ENCODE results near the gene EXOC3.
"Not testable (repeated sequence)": the region's sequence is repeated elsewhere in the genome, so short reads cannot be mapped to it uniquely, and the experiment has no call there.

EXOC3 gene

GRCh38 chr5:473551-474192 is 30.7 kb downstream of the EXOC3 start:
- no peak for DNase-seq (ENCODE audit: low read depth)

DNA sequence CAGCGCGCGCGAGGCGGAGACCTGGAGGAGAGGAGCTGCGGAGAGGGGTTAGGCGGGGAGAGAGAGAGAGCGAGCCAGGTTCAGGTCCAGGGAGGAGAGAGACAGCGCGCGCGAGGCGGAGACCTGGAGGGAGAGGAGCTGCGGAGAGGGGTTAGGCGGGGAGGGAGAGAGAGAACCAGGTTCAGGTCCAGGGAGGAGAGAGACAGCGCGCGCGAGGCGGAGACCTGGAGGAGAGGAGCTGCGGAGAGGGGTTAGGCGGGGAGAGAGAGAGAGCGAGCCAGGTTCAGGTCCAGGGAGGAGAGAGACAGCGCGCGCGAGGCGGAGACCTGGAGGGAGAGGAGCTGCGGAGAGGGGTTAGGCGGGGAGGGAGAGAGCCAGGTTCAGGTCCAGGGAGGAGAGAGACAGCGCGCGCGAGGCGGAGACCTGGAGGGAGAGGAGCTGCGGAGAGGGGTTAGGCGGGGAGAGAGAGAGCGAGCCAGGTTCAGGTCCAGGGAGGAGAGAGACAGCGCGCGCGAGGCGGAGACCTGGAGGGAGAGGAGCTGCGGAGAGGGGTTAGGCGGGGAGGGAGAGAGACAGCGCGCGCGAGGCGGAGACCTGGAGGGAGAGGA is 31.4 kb downstream of the EXOC3 start:
- DNase-seq (ENCODE audit: low read depth) = not testable (repeated sequence)

- no peak for DNase-seq (ENCODE audit: low read depth)
Observed at GRCh38 chr5:474840-475661, 32.1 kb downstream of the EXOC3 start.

- DNase-seq (ENCODE audit: low read depth) = no peak
Observed at GRCh38 chr5:475704-476101, 32.7 kb downstream of the EXOC3 start.

DNA sequence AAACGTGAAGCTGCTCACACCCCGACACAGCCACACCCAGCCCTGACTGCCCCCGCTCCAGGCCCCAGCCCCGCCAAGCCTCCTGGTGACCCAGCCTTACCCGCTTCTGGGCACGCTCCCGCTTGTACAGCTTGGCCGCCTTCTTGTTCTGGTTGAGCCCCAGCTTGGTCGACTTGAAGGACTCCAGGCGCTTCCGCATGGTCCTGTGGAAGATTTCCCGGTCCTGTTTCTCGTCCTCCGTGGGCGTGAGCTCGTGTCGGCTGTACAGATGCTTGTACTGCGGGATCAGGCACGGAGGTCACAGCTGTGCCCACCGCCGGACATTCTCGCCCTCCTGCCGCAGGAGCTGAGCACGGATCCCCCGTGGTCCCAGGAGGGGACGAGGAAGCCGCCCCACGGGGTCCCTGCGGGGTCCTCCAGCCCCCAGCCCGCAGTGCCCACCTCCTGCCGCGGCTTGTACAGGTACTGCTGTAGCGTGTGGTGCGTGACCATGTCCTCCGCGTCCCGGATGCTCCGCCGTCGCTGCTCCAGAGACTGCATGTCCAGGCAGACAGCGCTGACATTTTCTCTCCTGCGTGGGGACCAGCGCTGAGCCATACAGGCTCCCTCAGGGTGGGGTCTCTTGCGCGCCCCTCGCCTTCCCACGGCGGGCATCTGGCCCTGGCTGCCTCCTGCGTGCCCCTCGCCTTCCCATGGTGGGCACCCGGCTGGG is 33.3 kb downstream of the EXOC3 start:
- DNase-seq (ENCODE audit: low read depth) = no peak

- no peak for DNase-seq (ENCODE audit: low read depth)
Observed at GRCh38 chr5:476814-477175, 33.8 kb downstream of the EXOC3 start.

GRCh38 chr5:477247-477646 is 34.3 kb downstream of the EXOC3 start:
- no peak for DNase-seq (ENCODE audit: low read depth)

DNA sequence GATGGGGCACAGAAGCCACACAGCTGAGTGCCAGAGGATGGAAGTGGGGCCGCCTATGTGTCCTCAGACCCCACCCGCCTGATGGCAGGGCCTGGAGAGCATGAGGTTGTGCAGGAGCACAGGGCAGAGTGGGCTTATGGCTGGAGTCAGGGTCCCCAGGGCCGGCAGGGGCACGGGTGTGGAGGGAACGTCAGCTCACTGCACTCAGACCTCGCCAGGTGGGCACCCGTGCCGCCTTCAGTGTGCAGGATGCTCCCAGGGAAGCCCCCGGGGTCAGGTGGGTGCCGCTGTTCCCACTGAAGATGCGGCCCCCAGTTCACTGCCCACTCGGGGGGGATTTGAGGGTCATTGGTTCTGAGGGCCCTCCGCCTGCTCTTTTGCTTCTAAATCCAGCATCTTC is 34.9 kb downstream of the EXOC3 start:
- DNase-seq (ENCODE audit: low read depth) = no peak

DNA sequence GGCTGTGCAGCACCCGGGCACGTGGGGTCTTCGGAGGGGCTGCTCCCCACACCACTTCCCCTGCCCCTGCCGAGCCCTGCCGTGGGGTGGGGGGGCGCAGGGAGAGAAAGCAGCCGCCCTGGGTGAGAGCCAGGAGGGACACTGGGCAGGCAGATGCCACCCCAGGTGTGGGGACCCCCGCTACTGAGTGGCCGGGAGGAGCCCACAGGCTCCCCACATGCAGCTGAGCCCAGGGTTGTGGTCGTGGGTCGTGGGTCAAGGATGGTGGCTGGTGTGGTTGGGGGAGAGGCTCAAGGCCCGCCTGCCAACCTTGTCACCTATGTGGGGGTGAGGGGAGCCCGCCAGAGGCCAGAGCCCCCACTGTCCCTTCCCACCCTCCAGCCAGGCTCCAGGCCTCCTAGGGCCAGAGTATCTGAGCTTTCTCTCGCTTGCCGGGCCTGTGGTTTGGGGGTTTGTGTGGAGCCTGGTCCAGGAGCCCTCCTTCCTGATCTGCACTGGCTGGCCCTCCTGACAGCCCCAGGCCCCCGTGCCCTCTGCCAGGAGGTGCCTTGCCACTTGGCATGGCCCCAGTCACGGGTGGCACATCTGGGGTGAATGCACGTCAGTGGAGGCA is 35.5 kb downstream of the EXOC3 start:
- no peak for DNase-seq (ENCODE audit: low read depth)

DNA sequence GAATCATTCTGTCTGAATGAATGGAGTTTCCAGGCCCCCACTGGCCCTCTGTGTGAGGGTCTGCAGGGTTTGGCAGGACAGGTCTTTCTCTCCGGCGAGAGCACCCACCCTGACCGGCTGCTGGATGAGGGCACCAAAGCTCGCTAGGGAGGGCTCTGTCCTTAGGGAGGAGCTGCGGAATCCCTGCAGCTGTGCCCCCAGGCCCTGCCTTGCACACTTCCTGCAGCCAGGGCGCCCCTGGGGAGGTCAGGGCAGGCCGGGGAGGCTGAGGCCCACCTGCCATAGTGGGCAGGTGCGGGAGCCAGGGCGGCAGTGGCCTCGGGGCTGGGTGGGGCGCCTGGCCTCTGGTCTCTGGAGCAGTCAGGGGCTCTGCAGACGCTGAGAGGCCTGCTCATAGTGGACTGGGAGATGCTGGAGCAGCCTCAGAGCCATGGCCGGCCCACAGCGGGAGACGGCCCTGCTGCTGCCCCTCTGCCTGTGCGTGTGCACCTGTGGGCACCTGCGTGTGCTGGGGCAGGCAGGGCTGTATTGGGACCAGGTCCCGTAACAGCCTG is 36.1 kb downstream of the EXOC3 start:
- DNase-seq (ENCODE audit: low read depth) = no peak

DNA sequence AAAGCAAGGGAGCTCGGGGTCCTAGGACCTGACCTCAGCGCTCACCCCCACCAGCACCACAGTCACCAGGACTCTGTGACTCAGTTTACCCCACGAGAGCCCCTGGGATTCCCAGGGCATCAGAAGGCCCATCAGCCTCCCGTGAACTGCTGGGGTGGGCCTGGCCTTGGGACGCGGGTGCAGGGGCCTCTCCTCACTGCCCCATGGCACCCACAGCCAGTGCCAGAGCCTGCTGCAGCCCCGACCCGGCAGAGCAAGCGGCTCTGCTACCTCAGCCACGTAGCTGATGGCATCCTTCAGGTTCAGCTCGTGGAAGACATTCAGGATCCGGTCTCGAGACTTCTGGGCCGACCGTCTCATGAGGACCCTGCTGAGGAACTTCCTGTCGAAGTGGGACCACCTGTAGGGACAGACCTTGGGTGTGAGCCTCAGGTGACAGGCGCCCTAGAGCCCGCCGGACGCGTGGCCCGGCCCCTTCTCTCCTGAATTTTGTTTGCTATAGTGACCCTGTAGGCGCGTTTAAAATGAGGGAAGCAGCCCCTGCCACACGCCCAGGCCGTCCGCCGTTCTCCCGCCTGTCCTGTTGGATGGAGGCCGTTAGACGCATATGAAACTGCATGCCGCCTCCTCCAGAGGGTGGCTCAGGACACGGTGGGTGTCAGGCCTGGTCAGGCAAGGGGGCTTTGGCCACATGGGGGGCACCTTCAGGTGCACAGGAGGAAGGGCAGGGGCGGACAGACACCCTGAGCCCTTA is 36.8 kb downstream of the EXOC3 start:
- DNase-seq (ENCODE audit: low read depth) = no peak

GRCh38 chr5:481347-481746 is 38.4 kb downstream of the EXOC3 start:
- no peak for DNase-seq (ENCODE audit: low read depth)

GRCh38 chr5:482021-482420 is 39.0 kb downstream of the EXOC3 start:
- no peak for DNase-seq (ENCODE audit: low read depth)

DNA sequence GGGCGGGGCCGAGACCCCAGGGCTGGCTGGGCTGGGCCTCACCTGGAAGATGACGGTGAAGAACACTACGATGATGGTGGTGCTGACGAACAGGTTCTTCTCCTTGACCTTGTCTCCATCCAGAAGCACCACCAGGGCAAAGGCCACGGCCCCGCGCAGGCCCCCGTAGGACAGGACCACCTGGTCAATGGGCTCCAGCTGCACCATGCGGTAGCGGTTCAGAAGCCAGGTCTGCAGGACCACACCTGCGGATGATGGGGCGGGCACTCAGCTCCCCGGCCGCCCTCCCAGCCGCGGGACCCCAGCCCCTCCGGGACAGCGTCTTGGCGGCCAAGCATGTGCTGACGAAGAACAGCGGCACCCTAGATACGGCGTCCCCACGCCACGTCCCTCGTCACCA is 39.5 kb downstream of the EXOC3 start:
- no peak for DNase-seq (ENCODE audit: low read depth)

GRCh38 chr5:483011-483410 is 40.0 kb downstream of the EXOC3 start:
- no peak for DNase-seq (ENCODE audit: low read depth)

DNA sequence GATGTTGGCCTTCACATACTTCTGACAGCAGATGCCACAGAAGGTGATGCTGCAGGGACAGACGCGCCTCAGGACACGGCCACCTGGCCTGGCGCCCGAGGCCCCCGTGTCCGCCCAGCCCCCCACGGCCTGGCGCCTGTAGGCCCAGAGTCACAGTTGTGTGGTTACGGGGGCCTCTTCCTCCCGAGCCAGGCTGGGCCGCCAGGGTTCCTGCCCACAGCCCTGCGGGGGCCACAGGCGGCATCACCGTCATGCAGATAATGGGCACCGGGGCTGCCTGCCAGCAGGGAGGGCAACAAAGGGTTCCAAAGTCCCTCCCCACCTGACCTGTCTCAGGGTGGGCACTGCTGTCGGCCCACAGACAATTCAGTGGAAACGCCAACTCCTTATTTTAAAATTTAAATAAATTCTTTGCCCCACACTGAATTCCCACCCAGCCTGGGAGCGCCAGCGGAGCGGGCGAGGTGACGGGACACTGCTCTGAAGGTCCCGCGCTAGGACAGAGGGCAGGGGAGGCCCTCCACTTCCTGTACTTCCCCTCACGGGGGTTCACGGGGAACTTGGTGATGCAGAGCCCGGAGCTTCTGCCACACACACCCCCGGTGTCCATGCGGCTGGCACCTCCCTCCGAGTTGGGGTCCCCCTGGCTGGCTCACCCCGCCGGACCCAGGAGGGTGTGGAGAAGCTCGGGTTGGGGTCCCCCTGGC is 40.6 kb downstream of the EXOC3 start:
- no peak for DNase-seq (ENCODE audit: low read depth)

DNA sequence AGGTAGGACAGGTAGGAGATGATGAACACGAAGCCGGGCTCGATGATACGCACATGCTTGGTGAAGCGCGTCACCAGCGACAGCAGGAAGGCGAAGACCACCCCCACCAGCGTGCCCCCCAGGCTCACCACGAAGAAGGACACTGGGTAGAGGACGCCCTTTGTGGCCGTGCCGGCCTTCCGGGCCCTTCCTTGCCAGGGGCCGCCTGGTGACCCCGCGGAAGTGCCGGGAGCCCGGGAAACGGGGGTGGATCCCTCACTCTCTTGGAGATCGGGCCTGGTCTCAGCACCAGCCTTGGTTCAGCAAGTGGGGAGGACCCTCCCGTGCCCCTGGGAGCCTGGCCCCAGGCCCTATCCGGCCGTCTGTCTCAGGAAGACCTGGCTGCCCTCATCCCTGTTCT is 41.6 kb downstream of the EXOC3 start:
- DNase-seq (ENCODE audit: low read depth) = no peak

- DNase-seq (ENCODE audit: low read depth) = no peak
Observed at GRCh38 chr5:485113-485945, 42.4 kb downstream of the EXOC3 start.

GRCh38 chr5:485946-486491 is 43.0 kb downstream of the EXOC3 start:
- DNase-seq (ENCODE audit: low read depth) = no peak
